A673 (cell line): ENCODE data around the gene HES7. TPM values are rescaled to one million over a fixed set of nuclear protein-coding genes. Genes with fewer than 3 reads are reported as not detected.
A peak's percentile ranks its signal among the peaks of the same experiment; 100 is the strongest.

Experiments
- BruUV-seq: library from RNA; stranded (reverse); fragments of 400-500 nt; replicated peaks from 2 replicates; lab custom pipeline; 2021; lab: Mats Ljungman, UMichigan
- CTCF ChIA-PET: fragments of 300-600 bp; sonication (Branson Sonifier 250); formaldehyde crosslinking; loops from one replicate; lab custom pipeline; 2022; ENCODE audit warnings: antibody characterized with exemption; lab: Charles Lee
- POLR2A ChIA-PET: fragments of 300-600 bp; sonication (Branson Sonifier 250); formaldehyde crosslinking; loops from one replicate; lab custom pipeline; 2022; ENCODE audit warnings: antibody characterized with exemption; ENCODE audit not compliant: low non-redundant PET; lab: Charles Lee
- DNase-seq: peaks from one replicate; pipeline ENCODE4 v3.0.0-alpha.2; 2015; ENCODE audit warnings: low spot score
- H3K27ac ChIP-seq: fragments of 200-600 bp; sonication (generic); 2 replicates; pipeline ENCODE4 v1.5.1; 2016; ENCODE audit warnings: mixed run types, low read depth, mild to moderate bottlenecking, mixed read lengths, antibody characterized with exemption, low read length; ENCODE audit not compliant: poor library complexity, severe bottlenecking
- H3K27me3 ChIP-seq: fragments of 200-600 bp; sonication (generic); replicated peaks from 2 replicates; pipeline ENCODE4 v1.6.1; 2017; ENCODE audit warnings: mixed run types, low read depth, mild to moderate bottlenecking, mixed read lengths, antibody characterized with exemption, low read length; ENCODE audit not compliant: insufficient read depth, poor library complexity
- H3K36me3 ChIP-seq: fragments of 200-600 bp; sonication (generic); 2 replicates; pipeline ENCODE4 v1.6.1; 2016; ENCODE audit warnings: mixed run types, mild to moderate bottlenecking, mixed read lengths, antibody characterized with exemption, low read length; ENCODE audit not compliant: insufficient read depth, poor library complexity, severe bottlenecking
- H3K4me1 ChIP-seq: fragments of 200-600 bp; sonication (generic); 2 replicates; pipeline ENCODE4 v1.6.1; 2017; ENCODE audit warnings: mixed run types, mild to moderate bottlenecking, mixed read lengths, antibody characterized with exemption, low read length; ENCODE audit not compliant: insufficient read depth, poor library complexity, severe bottlenecking
- H3K4me3 ChIP-seq: fragments of 200-600 bp; sonication (generic); 2 replicates; pipeline ENCODE4 v1.5.1; 2016; ENCODE audit warnings: low read depth, mixed run types, mild to moderate bottlenecking, mixed read lengths, low read length; ENCODE audit not compliant: poor library complexity, severe bottlenecking
- H3K9me3 ChIP-seq: fragments of 200-600 bp; sonication (generic); 2 replicates; pipeline ENCODE4 v1.6.1; 2016; ENCODE audit warnings: mixed run types, low read depth, mild to moderate bottlenecking, mixed read lengths, antibody characterized with exemption, low read length; ENCODE audit not compliant: poor library complexity, severe bottlenecking
- CTCF ChIP-seq: fragments of 300-800, 200-600 bp; sonication (generic); conservative IDR thresholded peaks from 2 replicates; pipeline ENCODE4 v1.5.1; 2017; ENCODE audit warnings: low read depth, mild to moderate bottlenecking, antibody characterized with exemption, low read length, moderate library complexity, mixed read lengths
- EZH2 ChIP-seq: fragments of 200-600 bp; sonication (generic); IDR thresholded peaks from 2 replicates; pipeline ENCODE4 v1.6.1; 2017; ENCODE audit warnings: borderline replicate concordance, low read depth, mild to moderate bottlenecking, mixed read lengths, antibody characterized with exemption, low read length; ENCODE audit not compliant: poor library complexity, severe bottlenecking
- intact Hi-C: fragments of 100-400 bp; cut with micrococcal nuclease; formaldehyde crosslinking; loops from one replicate; pipeline ENCODE4 v1.10.0; 2022; ENCODE audit not compliant: unreplicated experiment
- total RNA-seq: library from RNA; stranded (reverse); gene quantifications from 2 replicates; pipeline ENCODE4 v1.2.3, GENCODE V29; 2021

The HES7 gene
- total RNA-seq, 1 experiment from 2014 or later = 1.7 TPM

GRCh38 chr17:8159459-8160223 lies 35.7 kb upstream of the HES7 start:
- DNase-seq = no peak
- Histone ChIP-seq H3K4me3 (no peak overlapping the region), H3K4me1 (peaks cover 43% of the 10 kb centered on the region), H3K27ac (peak overlapping the region; percentile 18), H3K9me3 (no peaks in the 10 kb centered on the region), H3K27me3 (no peaks in the 10 kb centered on the region), H3K36me3 (peaks cover 22% of the 10 kb centered on the region)
- no peak for TF ChIP-seq CTCF
- TF ChIP-seq EZH2 = no peak
- POLR2A ChIA-PET = no interaction called here
- no TSS peak for BruUV-seq
- intact Hi-C loops = no loop called here
- CTCF ChIA-PET = no interaction called here

- H3K4me1 ChIP-seq = peaks cover 41% of the 10 kb centered on the region
- intact Hi-C loops = no loop called here
- CTCF ChIA-PET = interaction anchor here (1.0 kb wide), 1 partner anchor 14 kb away, joined by 4 read pairs; no protein-coding TSS in a partner anchor
Measured at GRCh38 chr17:8159032-8159400, 35.1 kb upstream of the HES7 start.

More at GRCh38 chr17:8159032-8159400, 35.1 kb upstream of the HES7 start:
- Histone ChIP-seq H3K36me3 (peaks cover 22% of the 10 kb centered on the region), H3K27me3 (no peaks in the 10 kb centered on the region), H3K9me3 (no peaks in the 10 kb centered on the region), H3K4me3 (no peak overlapping the region), H3K27ac (no peak overlapping the region)
- no peak for DNase-seq
- BruUV-seq = no TSS peak
- TF ChIP-seq EZH2 = no peak
- TF ChIP-seq CTCF = no peak
- POLR2A ChIA-PET = interaction anchor here (1.0 kb wide), 1 partner anchor 14 kb away, joined by 3 read pairs; no protein-coding TSS in a partner anchor
